Measurements from ENCODE around the gene PPIP5K1. TPM values are rescaled to one million over a fixed set of nuclear protein-coding genes. Genes with fewer than 3 reads are reported as not detected.

PPIP5K1 gene
- total RNA-seq, 1 donor, result 22.2 TPM

DNA sequence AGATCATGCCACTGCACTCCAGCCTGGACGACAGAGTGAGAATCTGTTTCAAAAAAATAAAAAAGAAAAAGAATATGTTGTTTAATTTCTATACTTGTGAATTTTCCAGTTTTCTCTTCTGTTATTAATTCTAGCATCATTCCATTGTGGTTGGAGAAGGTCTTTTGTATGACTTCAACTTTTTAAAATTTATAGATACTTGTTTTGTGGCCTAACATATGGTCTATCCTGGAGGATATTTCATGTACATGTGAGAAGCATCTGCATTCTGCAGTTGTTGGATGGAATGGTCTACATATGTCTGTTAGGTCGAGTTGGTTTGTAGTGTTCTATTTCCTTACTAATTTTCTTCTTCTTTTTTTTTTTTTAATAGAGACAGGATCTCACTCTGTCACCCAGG is 37.0 kb downstream of the PPIP5K1 start:
- TF ChIP-seq CTCF (IDR thresholded peaks at IDR 0.05; ENCODE audit: insufficient read depth, low read length), result no peak
- no peak for DNase-seq (ENCODE audit: low read depth)
- no peak overlapping the region for H3K4me3 ChIP-seq (ENCODE audit: low read depth, low read length)

DNA sequence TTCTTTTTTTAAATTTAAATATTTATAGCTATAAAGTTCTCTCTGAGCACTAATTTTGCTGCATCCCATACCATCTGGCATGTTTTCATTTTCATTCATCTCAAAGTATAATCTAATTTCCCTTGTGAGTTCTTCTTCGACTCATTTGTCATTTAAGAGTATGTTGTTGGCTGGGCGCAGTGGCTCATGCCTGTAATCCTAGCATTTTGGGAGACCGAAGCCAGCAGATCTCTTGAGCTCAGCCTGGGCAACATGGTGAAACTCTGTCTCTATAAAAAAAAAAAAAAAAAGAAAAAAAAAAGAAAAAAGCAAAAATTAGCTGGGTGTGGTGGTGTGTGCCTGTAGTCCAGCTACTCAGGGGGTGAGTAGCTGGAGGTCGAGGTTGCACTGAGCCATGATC is 37.8 kb downstream of the PPIP5K1 start:
- DNase-seq (ENCODE audit: low read depth), result no peak
- no peak overlapping the region for H3K4me3 ChIP-seq (ENCODE audit: low read depth, low read length)
- no peak for TF ChIP-seq CTCF (IDR thresholded peaks at IDR 0.05; ENCODE audit: insufficient read depth, low read length)

- no peak for TF ChIP-seq CTCF (IDR thresholded peaks at IDR 0.05; ENCODE audit: insufficient read depth, low read length)
Observed at GRCh38 chr15:43550527-43551363, 39.3 kb downstream of the PPIP5K1 start.

DNA sequence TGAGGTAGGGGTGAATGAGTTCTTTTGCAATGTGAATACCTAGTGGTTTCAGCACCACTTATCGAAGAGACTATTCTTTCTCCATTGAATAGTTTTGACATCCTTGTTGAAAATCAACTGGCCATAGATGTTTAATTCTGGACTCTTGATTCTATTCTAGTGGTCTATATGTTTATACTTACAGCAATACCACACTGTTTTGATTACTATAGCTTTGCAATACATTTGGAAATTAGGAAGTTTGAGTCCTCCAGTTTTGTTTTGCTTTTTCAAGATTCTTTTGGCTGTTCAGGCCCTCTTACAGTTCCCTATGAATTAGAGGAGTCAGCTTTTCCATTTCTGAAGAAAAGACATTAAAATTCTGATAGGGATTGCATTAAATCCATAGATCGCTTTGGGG is 42.5 kb downstream of the PPIP5K1 start:
- no peak for DNase-seq (ENCODE audit: low read depth)
- TF ChIP-seq CTCF (IDR thresholded peaks at IDR 0.05; ENCODE audit: insufficient read depth, low read length), result no peak

More at GRCh38 chr15:43550527-43551363, 39.3 kb downstream of the PPIP5K1 start:
- H3K4me3 ChIP-seq (ENCODE audit: low read depth, low read length), result no peak overlapping the region
- peak; percentile 92 for DNase-seq (ENCODE audit: low read depth)

GRCh38 chr15:43545426-43545825 is 44.6 kb downstream of the PPIP5K1 start:
- DNase-seq (ENCODE audit: low read depth), result no peak
- no peak overlapping the region for H3K4me3 ChIP-seq (ENCODE audit: low read depth, low read length)
- no peak for TF ChIP-seq CTCF (IDR thresholded peaks at IDR 0.05; ENCODE audit: insufficient read depth, low read length)

More for the DNA sequence above, 42.5 kb downstream of the PPIP5K1 start:
- no peak overlapping the region for H3K4me3 ChIP-seq (ENCODE audit: low read depth, low read length)

DNA sequence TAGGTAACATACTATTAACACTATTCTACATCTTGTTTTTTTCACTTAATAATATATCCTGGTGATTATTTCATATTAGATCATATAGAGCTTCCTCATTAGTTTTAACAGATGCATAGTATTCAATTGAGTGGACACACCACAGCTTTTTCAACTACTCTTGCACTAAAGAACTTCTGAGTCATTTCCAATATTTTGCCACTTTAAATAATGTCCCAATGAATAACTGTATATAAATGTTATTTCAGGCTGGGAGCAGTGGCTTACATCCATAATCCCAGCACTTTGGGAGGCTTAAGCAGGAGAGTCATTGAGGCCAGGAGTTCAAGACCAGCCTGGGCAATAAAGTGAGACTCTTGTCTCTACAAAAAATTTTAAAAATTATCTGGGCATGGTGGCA is 45.7 kb downstream of the PPIP5K1 start:
- TF ChIP-seq CTCF (IDR thresholded peaks at IDR 0.05; ENCODE audit: insufficient read depth, low read length), result no peak
- no peak overlapping the region for H3K4me3 ChIP-seq (ENCODE audit: low read depth, low read length)
- DNase-seq (ENCODE audit: low read depth), result no peak

All from fibroblast of the aortic adventitia (primary cell).